ENCODE data around the gene HDAC1. TPM values are rescaled to one million over a fixed set of nuclear protein-coding genes. Genes with fewer than 3 reads are reported as not detected.
"Not testable (repeated sequence)": the region's sequence is repeated elsewhere in the genome, so short reads cannot be mapped to it uniquely, and the experiment has no call there.

The HDAC1 gene
- total RNA-seq, 2 donors from 2014 or later, result 50.9 to 52.0 TPM

DNA sequence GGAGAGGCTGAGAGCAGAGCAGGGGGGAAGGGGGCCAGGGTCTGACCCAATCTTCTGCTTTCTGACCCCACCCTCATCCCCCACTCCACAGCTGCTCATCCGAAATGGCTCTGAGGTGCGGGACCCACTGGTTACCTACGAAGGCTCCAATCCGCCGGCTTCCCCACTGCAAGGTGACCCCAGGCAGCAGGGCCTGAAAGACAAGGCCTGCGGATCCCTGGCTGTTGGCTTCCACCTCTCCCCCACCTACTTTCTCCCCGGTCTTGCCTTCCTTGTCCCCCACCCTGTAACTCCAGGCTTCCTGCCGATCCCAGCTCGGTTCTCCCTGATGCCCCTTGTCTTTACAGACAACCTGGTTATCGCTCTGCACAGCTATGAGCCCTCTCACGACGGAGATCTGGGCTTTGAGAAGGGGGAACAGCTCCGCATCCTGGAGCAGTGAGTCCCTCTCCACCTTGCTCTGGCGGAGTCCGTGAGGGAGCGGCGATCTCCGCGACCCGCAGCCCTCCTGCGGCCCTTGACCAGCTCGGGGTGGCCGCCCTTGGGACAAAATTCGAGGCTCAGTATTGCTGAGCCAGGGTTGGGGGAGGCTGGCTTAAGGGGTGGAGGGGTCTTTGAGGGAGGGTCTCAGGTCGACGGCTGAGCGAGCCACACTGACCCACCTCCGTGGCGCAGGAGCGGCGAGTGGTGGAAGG is 17.1 kb upstream of the HDAC1 start:
- no peaks in the 10 kb centered on the region for H3K36me3 ChIP-seq
- no peak overlapping the region for H3K4me3 ChIP-seq
- no peak overlapping the region for H3K27ac ChIP-seq
- H3K27me3 ChIP-seq (replicated peaks; ENCODE audit: insufficient read depth), result no peaks in the 10 kb centered on the region
- no peaks in the 10 kb centered on the region for H3K4me1 ChIP-seq (ENCODE audit: control insufficient read depth in 1 of 2, low read depth in 2 of 2)
- ATAC-seq (ENCODE audit: insufficient number of reproducible peaks, low FRiP score, low read depth) (no peak), DNase-seq (ENCODE audit: low spot score) (no peak)
- TF ChIP-seq, protein P1, sequence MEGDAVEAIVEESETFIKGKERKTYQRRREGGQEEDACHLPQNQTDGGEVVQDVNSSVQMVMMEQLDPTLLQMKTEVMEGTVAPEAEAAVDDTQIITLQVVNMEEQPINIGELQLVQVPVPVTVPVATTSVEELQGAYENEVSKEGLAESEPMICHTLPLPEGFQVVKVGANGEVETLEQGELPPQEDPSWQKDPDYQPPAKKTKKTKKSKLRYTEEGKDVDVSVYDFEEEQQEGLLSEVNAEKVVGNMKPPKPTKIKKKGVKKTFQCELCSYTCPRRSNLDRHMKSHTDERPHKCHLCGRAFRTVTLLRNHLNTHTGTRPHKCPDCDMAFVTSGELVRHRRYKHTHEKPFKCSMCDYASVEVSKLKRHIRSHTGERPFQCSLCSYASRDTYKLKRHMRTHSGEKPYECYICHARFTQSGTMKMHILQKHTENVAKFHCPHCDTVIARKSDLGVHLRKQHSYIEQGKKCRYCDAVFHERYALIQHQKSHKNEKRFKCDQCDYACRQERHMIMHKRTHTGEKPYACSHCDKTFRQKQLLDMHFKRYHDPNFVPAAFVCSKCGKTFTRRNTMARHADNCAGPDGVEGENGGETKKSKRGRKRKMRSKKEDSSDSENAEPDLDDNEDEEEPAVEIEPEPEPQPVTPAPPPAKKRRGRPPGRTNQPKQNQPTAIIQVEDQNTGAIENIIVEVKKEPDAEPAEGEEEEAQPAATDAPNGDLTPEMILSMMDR (IDR thresholded peaks at IDR 0.05), result no peak
- H3K9me3 ChIP-seq, result no peaks in the 10 kb centered on the region

DNA sequence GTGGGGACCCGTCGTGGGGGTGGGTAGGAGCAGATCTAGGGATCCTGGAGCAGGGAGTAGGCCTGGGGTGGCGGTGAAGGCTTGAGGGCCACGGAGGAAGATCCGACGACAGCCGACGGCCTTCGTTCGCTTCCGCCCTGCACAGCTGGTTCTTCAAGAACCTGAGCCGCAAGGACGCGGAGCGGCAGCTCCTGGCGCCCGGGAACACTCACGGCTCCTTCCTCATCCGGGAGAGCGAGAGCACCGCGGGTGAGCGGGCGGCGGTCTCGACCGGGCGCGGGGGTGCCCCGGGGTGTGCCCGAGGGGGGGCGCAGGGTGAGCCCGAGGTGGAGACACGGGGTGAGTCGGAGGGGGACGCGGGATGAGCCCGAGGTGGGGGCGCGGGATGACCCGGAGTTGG is 16.5 kb upstream of the HDAC1 start:
- TF ChIP-seq, protein P1 (IDR thresholded peaks at IDR 0.05), result no peak
- ATAC-seq (ENCODE audit: insufficient number of reproducible peaks, low FRiP score, low read depth), result no peak
- no peak overlapping the region for H3K27ac ChIP-seq
- H3K36me3 ChIP-seq, result no peaks in the 10 kb centered on the region
- no peaks in the 10 kb centered on the region for H3K9me3 ChIP-seq
- no peaks in the 10 kb centered on the region for H3K4me1 ChIP-seq (ENCODE audit: control insufficient read depth in 1 of 2, low read depth in 2 of 2)
- no peaks in the 10 kb centered on the region for H3K27me3 ChIP-seq (replicated peaks; ENCODE audit: insufficient read depth)
- H3K4me3 ChIP-seq, result peak overlapping the region; percentile 11
- no peak for DNase-seq (ENCODE audit: low spot score)

DNA sequence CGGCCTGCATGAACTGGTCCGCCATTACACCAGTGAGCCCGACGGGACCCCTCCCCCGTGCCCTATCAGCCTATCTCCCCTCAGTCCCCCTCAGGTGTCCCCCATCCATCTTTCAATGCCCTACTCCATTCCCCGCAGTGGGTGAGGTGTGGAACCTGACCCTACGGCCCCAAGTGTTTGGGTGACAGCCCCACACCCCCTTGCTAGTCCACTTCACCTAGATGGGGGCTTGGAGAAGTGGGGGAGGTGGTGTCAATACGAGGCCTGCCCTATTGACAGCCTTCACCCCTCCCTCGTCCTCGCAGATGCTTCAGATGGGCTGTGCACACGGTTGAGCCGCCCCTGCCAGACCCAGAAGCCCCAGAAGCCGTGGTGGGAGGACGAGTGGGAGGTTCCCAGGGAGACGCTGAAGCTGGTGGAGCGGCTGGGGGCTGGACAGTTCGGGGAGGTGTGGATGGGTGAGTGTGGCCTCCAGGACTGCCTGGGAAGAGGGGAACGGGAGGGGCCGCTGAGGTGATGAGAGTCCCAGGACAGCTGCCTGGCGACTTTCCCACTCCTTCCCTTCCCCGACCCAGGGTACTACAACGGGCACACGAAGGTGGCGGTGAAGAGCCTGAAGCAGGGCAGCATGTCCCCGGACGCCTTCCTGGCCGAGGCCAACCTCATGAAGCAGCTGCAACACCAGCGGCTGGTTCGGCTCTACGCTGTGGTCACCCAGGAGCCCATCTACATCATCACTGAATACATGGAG is 15.7 kb upstream of the HDAC1 start:
- H3K9me3 ChIP-seq, result no peaks in the 10 kb centered on the region
- no peak overlapping the region for H3K4me3 ChIP-seq
- no peak for ATAC-seq (ENCODE audit: insufficient number of reproducible peaks, low FRiP score, low read depth)
- DNase-seq (ENCODE audit: low spot score), result no peak
- no peak overlapping the region for H3K27ac ChIP-seq
- H3K4me1 ChIP-seq (ENCODE audit: control insufficient read depth in 1 of 2, low read depth in 2 of 2), result no peaks in the 10 kb centered on the region
- no peaks in the 10 kb centered on the region for H3K27me3 ChIP-seq (replicated peaks; ENCODE audit: insufficient read depth)
- TF ChIP-seq, protein P1 (IDR thresholded peaks at IDR 0.05), result no peak
- no peaks in the 10 kb centered on the region for H3K36me3 ChIP-seq

DNA sequence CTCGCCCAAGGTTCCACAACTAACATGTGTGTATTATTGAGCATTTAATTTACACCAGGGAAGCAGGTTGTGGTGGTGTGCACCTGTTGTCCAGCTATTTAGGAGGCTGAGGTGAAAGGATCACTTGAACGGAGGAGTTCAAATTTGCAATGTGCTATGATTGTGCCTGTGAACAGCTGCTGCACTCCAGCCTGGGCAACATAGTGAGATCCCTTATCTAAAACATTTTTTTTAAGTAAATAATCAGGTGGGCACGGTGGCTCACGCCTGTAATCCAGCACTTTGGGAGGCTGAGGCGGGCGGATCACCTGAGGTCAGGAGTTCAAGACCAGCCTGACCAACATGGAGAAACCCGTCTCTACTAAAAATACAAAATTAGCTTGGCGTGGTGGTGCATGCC is 7.1 kb upstream of the HDAC1 start:
- DNase-seq (ENCODE audit: low spot score); ATAC-seq (ENCODE audit: insufficient number of reproducible peaks, low FRiP score, low read depth); H3K4me1 ChIP-seq (ENCODE audit: control insufficient read depth in 1 of 2, low read depth in 2 of 2); H3K36me3 ChIP-seq; H3K4me3 ChIP-seq; H3K9me3 ChIP-seq; H3K27ac ChIP-seq; H3K27me3 ChIP-seq (replicated peaks; ENCODE audit: insufficient read depth): not testable (repeated sequence)

DNA sequence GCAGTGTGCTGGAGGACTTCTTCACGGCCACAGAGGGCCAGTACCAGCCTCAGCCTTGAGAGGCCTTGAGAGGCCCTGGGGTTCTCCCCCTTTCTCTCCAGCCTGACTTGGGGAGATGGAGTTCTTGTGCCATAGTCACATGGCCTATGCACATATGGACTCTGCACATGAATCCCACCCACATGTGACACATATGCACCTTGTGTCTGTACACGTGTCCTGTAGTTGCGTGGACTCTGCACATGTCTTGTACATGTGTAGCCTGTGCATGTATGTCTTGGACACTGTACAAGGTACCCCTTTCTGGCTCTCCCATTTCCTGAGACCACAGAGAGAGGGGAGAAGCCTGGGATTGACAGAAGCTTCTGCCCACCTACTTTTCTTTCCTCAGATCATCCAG is 6.2 kb upstream of the HDAC1 start:
- TF ChIP-seq, protein P1 (IDR thresholded peaks at IDR 0.05), result no peak
- DNase-seq (ENCODE audit: low spot score), result no peak
- no peak for ATAC-seq (ENCODE audit: insufficient number of reproducible peaks, low FRiP score, low read depth)
- H3K27ac ChIP-seq, result no peak overlapping the region
- H3K36me3 ChIP-seq, result no peaks in the 10 kb centered on the region
- no peaks in the 10 kb centered on the region for H3K27me3 ChIP-seq (replicated peaks; ENCODE audit: insufficient read depth)
- no peaks in the 10 kb centered on the region for H3K9me3 ChIP-seq
- no peaks in the 10 kb centered on the region for H3K4me1 ChIP-seq (ENCODE audit: control insufficient read depth in 1 of 2, low read depth in 2 of 2)
- no peak overlapping the region for H3K4me3 ChIP-seq
